Activated naive CD8-positive, alpha-beta T cell treated with anti-CD3 and anti-CD28 coated beads, Interleukin-2, amount 50 U/mL, for 16 hours (primary cell): ENCODE results near the gene HAPLN3.

Experiments
- DNase-seq: peaks from one replicate; pipeline ENCODE4 v3.0.0-alpha.2; 2020; ENCODE audit warnings: low read depth, low spot score

The HAPLN3 gene

DNA sequence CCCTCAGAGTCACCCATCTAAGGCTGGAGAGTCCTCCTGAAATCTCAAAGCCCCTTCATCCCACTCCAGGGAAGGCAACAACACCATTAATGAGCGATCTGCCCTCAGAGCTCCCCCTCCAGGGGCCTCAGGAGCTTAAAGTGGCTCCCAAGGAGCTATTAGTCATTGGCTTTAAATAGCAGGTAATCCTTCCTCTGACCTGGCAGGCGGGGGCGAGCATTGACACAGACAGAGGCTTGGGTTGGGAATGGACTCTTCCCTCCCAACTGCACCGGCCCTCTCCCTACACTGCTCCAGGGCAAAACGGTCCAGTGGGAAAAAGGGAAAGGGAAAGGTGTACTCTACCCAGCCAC lies 16.4 kb upstream of the HAPLN3 start:
- DNase-seq = no peak

DNA sequence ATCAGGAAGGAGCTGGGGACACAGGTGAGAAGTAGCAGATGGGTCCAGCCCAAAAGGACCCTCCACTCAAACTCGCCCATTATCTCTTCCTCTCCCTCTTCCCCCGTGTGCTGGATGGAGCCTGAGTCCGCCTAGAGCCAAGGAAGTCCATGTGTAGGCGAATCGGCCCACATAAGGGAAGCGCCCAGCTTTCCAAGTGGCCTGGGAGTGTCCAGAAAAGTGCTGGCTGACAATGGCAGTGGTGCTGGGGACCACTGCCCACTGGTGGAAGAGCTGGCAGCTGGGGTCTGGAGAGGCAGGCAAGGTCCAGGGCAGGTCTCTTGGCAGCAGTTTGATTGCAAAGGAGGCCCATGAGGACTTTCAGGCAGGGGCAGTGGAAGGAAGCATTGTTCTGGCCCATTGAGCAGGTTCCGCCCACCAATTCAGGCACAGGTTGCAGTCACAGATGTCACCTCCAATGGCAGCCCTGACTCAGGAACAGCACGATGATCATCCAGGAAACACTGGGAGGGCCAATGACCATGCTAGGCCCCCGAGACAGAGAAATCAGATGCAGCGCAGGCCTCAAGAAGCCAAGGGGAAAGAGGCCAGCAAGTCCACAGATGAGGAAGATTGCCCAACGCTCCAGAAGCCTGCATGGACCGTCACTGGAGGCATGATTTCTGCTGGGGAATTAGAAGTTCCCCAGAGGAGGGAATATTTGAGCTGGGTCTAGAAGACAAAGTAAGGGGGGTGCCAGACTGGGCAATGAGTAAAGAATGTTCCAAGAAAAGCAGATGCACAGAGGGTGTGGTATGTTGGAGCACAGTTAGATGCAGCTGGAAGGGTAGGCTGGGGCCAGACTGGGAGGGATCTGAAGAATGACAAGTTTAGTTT lies 14.8 kb upstream of the HAPLN3 start:
- no peak for DNase-seq

DNA sequence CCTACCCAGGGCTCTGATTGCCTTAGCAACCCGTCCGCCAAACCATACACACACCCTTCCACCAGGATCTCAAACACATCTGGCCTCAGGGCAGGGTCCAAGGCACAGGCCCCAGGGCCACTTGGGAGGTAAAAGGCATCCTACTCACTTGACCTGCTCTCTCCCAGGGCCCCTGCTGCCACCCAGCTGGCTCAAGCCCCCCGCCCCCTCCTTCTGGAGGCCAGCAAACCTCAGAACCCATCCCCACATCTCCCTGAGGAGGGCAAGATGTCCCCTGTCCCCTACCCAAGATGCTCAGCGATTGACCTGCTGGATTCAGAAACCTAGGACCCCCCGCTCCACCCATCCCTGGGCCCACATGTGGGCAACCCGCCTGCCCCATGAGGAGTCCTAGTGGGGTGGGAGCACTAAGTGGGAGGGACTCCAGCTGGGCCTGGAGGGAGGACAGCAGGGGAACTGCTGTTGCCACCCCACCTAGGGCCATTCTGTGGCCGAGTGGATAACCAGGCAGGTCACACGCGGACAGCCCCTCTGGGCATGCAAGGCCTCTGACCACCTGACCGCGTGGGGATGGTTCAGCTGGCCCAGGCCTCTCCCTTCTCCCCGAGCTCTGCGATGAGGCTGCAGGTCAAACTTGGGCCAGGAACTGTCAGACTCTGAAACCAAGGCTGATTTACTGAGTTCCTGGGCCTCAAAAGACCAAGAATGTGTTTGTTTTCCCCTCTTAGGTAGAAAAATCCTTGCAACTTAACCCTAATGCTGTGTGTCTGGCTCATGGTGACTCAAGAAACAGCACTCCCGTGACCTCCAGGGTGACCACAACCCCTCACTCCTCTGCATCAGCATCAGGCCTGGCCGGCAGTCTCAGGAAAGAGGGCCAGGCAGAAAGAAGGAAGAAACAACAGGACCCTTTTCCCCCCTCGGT lies 13.6 kb upstream of the HAPLN3 start:
- DNase-seq = no peak

- DNase-seq = no peak
Measured at GRCh38 chr15:88908123-88908522, 12.8 kb upstream of the HAPLN3 start.

DNA sequence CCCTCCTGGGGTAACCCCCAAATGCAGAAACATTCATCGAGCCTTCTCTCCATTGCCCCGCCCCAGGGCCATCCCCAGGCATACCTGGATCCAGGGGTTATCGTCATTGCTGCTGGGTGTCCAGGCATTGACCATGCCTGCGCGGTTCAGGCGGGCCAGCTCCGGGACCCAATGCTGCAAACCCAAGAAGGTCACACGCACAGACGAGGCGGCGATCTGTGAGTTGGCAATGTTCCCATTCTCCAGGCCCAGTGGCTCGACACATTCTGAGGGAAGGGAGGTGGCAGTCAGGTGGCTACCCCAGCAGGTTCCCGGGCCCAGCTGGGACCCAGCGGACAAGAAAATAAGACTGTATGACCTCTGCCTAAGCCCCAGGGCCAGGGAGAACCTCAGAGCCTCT lies 11.8 kb upstream of the HAPLN3 start:
- no peak for DNase-seq

DNA sequence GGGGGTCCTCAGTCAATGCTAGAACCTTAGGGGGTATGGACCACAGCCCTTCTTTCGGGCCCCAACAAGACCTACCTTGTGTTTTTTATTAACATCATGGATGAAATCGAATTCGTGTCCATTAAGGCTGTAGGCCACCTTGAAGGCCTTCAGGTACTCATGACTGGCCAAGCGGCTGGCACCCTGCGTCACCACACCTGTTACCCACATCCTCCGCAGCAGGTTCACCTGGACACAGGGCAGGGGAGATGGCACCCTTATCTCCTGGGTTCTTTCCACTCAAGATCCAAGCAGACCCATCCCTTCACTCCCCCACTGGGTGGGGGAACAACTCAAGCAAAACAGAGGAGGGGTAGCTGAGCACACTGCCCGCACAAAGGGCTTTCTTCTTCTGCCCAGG lies 11.2 kb upstream of the HAPLN3 start:
- no peak for DNase-seq

DNA sequence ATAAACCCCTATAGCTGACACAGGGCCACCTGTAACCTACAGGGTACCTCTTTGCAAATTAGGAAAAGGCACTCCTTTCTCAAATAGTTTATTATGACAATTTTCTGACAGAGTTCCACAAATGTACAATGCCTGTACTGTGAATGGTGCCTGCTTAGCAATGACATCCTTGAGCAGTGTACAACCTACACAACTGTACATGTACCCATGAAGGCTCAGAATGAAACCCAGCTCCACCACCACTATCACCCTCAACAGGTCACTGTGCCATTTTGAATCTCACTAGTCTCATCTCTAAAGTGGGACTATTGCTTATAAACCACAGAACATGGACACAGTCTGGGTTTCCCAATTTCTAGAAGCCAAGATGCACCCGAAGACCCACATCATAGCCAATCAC lies 10.8 kb upstream of the HAPLN3 start:
- no peak for DNase-seq

DNA sequence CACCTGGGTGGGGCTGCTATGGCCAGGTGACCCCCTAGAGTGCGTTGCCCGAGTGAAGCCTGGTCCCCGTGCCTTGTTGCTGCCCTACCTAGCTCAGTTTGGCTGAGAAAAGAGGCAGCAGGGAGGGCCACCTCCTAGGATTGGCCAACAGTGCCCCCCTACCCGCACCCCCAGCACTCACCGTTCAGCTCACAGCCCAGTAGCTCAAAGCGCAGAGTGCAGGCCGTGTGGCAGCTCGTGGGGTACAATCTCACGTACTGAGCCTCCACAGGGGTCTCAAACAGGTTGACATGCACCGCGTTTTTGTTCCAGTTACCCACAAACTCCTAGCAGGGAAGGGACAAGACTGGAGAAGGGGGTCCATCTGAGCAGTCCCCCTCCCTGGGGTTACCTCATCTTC lies 10.2 kb upstream of the HAPLN3 start:
- no peak for DNase-seq

DNA sequence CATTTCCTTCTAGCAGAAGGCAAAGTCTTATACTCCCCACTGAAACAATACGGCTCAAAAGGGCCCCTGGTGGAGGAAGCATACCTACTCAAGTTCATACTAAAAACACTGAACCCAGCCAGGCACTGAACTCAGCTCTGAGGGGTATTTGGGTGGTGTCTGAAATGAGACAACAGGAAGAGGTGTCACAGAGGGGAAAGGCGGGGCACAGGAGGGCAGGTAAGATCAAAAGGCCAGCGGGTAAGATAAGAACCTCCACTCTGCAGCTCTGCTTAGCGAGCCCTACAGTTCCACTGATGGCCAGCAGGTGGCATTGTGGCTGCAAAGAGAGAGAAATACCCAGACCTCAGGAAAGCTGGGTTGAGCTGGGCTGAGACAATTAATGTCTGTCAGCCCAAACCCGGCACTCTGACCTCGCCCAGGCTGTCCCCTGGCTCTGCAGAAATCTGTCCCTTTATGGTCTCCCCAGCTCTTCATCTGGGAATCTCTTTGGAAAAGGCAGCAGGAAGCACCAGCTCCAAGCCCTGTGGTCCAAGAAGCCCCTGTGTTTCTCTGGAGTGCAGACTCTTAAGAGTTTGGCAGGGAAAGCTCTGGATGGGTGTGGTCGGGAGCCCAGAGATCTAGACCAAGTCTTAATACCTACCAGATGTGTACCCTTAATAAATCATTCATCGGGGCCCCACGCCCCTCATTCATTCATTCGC lies 9.4 kb upstream of the HAPLN3 start:
- DNase-seq = peak; percentile 78

DNA sequence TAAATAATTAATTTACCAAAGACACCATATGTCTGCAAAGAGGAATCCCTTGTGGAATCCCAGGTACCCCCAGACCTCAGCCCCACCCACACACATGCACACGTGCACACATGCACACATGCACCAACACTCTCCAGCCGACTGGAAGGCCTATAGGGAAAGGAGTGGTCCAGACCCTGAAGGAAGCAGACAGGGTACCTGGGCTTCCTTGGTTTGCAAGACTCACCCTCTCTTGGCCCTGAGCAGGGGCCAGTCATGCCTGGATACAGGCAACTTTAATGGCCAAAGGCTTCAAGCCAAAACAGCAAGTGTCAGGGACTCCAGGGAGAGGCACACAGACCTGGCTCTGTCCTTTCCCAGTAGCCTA lies 8.9 kb upstream of the HAPLN3 start:
- no peak for DNase-seq

GRCh38 chr15:88902846-88903245 lies 7.5 kb upstream of the HAPLN3 start:
- DNase-seq = no peak

- no peak for DNase-seq
Measured at GRCh38 chr15:88902221-88902835, 7.0 kb upstream of the HAPLN3 start.

- DNase-seq = no peak
Measured at GRCh38 chr15:88901508-88902220, 6.3 kb upstream of the HAPLN3 start.

DNA sequence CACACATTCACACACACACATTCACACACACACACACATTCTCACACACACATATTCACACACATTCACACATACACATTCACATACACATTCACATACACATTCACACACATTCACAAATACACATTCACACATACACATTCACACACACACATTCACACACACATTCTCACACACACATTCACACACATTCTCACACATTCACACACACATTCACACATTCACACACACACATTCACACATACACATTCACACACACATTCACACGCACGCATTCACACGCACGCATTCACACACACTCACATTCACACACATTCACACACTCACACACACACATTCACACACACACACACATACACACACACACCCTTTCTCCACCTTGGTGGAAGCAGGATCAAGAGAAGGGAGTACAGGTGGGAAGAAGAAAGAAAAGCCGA lies 5.7 kb upstream of the HAPLN3 start:
- DNase-seq = no peak

DNA sequence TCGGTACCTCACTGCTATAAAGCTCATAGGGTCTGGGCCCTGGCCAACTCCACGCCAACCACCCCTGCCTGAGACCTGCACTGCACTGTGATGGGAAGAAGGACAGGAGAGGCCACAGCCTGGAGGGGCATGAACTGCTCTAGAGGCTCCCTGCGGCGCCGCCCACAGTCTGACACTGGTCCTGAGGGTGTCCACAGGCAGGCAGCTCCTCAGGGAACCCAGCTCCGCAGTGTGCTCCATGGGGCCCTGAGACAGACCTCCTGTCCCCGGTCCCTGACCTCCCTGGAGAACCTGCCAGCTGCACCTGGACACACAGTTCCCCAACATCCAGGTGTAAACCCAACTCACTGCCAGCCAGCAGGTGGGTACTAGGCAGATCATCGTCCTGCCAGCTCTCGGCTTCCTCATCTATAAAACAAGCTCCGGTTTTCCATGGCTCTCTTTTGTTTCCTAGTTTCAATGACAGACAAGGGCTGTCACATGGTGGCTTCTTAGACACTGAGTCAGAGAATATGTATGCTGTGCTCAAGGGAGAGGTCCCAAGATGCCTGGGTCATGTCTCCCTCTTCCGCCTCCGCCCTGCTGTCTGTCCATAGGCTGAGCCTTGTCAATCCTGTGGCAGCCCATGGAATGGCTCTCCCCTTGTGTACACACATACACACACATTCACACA lies 5.1 kb upstream of the HAPLN3 start:
- no peak for DNase-seq

DNA sequence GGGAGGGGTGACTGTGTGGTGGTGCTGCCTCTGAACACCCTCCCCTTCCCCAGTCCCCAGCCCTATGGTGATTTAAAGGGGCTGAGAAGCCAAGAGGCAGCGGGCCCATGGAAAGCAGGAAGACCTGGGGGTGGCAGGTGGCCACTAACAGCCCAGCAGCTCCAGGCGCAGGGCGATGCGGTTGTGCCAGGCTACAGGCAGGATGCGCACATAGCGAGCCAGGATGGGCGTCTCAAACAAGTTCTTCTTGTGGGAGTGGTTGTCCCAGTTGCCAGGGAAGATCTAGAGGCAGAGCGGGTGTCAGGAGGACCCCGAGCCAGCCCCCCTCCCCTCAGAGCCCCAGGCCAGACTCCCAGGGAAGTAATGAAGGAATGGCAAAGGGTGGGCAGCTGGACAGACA lies 3.9 kb upstream of the HAPLN3 start:
- no peak for DNase-seq

DNA sequence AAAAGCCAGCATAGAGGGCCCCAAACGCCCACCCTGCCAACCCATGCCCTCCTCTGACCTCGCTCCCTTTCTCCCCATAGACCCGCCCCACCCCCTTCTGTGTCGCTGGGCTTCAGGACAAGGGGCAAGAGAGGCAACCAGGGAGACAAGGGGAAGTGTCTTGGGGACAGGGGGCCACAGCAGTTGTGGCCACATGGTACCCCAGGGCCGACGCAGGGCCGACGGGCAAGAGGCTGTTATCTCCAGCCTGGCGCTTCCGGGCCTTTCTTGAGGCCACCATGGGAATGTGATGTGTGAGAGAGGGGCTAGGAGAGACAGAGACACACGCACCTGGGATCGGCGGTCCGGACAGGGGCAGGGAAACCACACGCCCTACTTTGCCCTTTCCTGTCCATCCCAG lies 3.4 kb upstream of the HAPLN3 start:
- DNase-seq = no peak

DNA sequence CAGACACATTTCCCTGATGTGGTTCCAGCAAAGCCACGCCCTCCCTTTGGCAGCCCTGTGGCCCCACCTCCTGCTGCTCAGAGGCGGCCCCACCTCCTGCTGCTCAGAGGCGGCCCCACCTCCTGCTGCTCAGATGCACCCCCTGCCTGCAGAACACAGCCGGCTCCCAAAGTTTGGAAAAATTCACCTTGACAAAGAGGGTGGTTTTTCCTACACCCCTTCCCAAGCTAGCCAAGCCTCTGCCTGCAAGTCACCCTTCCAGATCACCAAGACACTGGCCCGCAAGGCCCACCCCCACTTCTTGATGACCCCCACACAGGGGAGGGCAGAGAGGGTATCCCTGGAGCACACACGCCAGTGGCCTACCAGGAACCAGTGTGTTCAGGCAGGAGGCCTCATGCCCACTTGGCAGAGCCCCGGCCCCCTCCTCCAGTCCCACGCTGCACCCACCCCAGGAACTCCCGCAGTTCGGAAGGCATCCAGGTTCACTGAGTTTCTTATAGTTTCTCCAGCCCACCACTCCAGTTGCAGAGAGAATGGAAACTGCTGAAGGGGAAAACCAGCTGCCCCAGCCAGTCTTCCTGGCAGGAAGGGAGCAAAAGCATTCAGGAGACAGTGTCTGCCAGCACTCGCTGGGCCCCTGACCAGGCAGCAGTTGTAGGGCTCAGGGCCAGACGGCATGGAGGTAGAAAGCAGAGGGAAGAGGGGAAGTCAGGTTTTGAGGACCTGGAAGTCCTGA lies 2.3 kb upstream of the HAPLN3 start:
- DNase-seq = peak; percentile 63

GRCh38 chr15:88897142-88897455 lies 1.8 kb upstream of the HAPLN3 start:
- DNase-seq = no peak
